HT1080 (cell line): ENCODE results near the gene ATN1. TPM values are rescaled to one million over a fixed set of nuclear protein-coding genes. Genes with fewer than 3 reads are reported as not detected.
A peak's percentile ranks its signal among the peaks of the same experiment; 100 is the strongest.

Source experiments
- DNase-seq: peaks from one replicate; pipeline ENCODE4 v3.0.0-alpha.2; 2015; ENCODE audit warnings: low read depth
- total RNA-seq: library from RNA; depleted of rRNA; stranded (reverse); fragments of >200 nt; shearing (Covaris generic); gene quantifications from 2 replicates; pipeline ENCODE4 v1.2.3, GENCODE V29; 2014

The ATN1 gene
- total RNA-seq, 1 experiment from 2014 or later = 11.6 TPM

DNA sequence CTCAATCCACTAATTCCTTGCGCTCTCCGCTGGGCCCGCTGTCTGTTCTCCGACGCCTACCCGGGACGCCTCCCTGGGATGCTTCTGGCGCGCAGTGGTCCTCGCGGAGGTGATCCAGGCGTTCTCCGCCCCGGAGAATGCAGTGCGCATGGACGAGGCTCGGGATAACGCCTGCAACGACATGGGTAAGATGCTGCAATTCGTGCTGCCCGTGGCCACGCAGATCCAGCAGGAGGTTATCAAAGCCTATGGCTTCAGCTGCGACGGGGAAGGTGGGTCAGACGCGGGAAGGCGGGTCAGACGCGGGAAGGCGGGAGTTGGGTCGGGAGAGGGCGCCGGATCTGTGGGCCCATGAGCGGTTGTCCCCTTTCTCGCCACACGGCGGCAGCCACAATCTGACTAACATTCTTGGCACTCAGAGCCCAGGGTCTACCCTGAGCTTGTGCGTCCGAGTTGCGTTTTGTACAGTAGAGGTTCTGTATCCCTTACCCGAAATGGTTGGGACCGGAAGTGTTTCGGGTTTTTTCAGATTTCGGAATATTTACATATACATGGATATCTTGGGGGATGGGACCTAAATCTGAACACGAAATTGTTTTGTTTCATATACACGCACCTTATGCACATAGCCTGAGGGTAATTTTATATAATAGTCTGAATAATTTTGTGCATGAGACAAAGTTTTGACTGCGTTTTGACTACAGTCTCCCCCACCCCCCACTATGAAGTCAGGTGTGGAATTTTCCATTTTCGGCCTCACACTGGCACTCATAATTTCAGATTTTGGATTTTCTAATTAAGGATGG lies 16.8 kb downstream of the ATN1 start:
- peak; percentile 92 for DNase-seq

DNA sequence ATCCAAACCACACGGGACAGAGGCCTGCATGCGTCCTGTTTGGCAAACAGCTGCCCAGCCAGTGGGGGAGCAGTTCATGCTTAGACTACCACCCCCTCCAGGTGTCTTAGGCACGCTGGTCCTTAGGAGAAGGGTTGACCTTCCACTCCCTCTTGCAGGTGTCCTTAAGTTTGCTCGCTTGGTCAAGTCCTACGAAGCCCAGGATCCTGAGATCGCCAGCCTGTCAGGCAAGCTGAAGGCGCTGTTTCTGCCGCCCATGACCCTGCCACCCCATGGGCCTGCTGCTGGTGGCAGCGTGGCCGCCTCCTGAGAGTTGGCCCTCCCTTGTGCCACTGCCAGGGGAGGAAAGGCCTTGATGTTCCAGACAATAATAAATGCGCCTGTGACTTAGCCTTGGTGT lies 17.9 kb downstream of the ATN1 start:
- no peak for DNase-seq

DNA sequence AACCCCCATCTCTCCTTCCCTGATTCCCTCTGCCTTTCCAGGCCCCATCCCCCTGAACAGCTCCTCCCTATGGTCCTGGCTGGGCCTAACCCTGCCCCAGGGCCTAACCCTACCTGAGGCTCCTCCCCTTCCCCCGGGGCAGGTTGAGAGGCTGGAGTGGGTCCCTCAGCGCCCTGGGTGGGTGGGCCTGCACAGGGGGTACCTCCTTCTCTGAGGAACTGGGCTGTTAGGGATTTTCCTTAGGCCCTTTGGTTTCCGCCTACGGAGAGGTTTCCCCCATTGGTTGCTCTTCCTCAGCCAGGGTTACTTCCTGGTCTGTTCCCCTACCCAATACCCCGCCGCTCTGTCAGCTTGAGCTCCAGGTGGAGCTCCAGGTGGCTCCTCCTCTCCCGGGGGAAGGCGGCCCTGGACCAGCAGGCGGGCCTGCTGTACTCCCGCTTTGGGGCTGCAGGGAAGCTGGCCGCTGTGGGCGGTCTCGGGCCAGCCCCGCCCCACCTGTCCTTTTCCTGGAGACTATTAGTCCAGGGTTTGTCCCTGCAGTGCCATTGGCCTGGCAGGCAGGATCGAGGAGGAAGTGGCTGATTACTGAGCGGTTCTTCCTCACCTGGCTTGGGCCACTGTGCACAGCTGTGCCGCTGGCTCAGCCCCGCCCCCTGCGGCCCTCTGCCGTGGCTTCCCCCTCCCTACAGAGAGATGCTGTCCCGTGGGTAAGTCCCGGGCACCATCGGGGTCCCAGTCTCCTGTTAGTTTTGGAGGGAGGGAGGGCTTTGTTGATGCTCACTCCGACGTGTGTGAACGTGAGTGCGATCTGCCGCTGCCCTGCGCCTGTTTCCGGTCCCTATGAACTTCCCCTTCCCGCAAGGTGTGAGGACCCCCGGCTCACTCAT lies 18.5 kb downstream of the ATN1 start:
- DNase-seq = no peak

DNA sequence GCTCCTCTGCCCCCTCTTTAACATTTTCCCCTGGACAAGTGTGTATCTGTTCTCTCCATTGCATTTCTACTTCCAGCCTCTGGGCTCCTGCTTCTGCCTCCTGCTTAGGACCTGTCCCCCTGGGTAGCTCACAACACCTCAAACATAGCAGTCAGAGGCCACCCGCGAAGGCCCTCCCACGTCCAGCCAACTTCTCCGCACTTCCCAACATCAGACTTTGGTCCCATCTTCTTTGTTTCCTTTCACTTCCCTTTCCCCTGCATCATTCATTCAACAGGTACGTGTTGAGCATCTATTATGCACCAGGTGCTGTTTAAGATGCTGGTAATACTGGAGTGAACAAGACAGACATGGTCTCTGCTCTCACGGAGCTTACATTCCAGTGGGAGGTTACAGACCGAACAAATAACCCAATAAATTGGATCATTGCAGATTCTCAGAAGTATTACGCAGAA lies 19.2 kb downstream of the ATN1 start:
- no peak for DNase-seq

DNA sequence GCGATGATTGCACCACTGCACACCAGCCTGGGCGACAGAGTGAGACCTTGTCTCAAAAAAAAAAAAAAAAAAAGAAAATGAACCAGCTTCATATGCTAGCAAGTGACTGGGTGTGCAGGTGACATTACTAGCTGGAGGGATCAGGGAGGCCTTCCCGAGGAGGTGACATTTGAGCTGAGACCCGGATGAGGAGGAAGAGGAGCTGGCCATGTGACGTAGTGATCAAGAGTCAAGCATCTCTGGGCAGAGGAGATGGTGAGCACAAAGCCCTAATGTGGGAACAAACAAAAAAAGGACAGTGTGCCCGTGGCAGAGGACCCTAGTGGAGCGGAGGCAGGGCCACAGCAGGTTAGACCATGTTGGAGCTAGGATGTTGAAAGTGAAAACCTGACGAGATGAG lies 19.9 kb downstream of the ATN1 start:
- DNase-seq = no peak

DNA sequence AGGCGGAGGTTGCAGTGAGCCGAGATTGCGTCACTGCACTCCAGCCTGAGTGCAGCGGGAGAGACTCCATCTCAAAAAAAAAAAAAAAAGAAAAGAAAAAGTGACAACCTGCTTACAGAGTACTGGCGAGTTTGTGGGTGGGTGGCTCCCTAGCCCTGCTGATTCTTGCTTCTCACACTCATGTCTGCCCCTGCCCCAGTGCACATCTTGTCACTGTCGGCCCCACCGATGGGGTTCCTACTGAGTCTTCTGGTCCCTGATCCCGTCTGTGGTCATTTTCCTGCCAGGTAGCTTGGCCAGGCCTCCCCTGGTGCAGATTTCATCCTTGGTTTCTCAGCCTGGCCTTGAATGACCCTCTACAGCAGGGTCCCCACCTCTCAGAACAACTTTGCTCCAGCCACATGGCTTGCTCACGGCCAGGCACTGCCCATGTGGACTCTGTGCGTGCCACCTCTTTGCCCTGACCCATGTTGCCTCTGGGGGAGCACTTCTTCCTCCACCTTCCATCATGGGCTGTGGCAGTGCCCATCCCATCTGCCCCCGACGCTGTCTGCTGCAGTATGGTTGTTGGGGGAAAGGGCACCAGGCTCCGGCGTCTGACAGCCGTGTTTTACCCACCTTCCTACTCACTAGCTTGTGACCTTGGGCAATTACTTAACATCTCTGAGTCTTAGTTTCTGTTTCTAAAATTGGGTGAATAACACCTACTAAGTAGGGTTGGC lies 21.3 kb downstream of the ATN1 start:
- DNase-seq = no peak

DNA sequence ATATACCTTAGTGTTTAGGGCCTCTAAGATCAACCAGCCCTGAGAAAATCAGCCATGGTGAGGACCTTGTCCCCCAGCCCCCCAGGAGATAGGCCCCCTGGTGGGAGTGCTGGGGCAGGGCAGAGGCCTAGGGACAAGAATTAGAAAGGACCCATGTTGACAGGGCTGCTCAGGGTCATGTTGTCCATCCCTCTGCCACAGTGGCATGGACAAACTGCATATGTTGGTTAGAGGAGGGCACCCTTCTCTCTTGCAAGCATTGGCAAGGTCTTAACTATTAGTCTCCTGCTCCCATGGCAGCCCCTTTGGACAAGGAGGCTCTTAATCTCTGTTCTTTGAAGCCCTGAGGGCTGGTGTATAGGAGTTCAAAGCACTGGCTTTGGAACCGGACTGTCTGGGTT lies 22.6 kb downstream of the ATN1 start:
- DNase-seq = no peak

DNA sequence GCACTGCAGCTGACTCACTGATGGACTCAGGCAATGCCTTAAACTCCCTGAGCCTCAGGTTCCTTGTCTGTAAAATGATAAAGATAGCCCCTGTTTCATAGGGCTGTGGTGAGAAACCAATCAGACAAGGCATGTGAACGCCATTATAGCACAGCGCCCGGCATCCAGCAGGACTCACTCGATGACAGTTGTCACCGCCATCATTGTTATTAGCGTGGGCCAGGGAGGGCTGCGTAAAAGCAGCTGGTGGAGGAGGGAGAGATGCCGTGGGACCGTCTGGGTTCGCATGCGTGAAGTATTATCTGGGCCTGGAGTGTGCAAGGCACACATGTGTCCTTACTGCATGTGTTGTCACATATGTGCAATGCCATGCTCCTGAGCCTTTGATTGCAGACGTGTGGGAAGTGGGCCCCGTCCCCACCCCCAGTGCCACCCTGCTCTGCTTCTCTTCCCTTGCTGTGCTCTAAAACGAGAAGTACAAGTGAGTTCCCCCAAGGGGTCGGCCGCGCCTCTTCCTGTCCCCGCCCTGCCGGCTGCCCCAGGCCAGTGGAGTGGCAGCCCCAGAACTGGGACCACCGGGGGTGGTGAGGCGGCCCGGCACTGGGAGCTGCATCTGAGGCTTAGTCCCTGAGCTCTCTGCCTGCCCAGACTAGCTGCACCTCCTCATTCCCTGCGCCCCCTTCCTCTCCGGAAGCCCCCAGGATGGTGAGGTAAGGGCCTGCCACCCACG lies 23.2 kb downstream of the ATN1 start, which contains the start of gene PTPN6:
TSS of gene PTPN6 (plus strand) at position 546 of the 730 bp plus-strand sequence. CDS start at position 703, 157 bp downstream.
- DNase-seq = no peak

DNA sequence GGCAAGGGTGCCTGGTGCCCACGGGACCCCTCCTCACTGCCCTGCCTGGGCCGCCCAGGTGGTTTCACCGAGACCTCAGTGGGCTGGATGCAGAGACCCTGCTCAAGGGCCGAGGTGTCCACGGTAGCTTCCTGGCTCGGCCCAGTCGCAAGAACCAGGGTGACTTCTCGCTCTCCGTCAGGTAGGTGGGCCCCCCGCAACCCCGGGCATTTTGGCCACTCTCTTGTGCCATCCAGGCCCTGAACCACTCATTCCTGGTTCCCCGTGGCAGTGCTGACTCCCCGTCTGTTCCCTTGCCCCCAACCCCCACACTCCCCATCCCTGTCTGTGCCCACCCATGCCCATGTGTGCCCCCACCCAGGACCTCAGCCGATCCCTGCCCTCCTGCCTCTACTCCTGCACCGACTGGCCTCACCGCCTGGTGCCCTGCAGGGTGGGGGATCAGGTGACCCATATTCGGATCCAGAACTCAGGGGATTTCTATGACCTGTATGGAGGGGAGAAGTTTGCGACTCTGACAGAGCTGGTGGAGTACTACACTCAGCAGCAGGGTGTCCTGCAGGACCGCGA lies 23.9 kb downstream of the ATN1 start:
- DNase-seq = no peak

DNA sequence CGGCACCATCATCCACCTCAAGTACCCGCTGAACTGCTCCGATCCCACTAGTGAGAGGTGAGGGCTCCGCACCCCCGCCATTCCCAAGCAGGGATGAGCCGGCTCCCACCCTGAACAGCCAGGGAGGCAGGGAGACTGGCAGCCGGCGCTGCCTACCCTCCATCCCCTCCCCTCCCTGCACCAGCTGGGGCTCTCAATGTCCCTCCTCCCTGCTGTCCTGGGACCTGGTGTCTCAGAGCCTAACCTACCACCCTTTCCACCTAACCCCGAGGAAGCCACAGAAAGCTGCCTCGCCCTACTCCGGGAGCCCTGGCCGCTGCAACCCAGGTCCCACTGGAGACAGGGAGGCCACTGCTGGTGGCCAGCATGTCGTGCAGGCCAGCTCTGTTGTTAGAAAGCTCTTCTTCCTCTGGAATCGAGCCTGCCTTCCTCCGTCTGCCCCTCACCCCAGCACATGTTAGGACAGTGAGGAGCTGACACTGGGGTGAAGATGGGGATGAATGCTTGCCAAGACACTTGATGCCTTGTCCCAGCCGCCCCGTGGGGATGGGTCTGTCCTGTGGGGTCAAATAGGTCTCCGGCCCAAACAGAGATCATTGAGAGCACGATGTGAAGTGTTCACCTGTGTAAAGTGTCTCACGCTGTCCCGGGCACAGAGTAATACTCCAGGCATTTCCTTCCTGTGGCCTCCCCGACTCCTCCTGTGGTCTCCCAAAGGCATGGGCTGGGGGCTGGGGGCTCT lies 24.5 kb downstream of the ATN1 start:
- no peak for DNase-seq

DNA sequence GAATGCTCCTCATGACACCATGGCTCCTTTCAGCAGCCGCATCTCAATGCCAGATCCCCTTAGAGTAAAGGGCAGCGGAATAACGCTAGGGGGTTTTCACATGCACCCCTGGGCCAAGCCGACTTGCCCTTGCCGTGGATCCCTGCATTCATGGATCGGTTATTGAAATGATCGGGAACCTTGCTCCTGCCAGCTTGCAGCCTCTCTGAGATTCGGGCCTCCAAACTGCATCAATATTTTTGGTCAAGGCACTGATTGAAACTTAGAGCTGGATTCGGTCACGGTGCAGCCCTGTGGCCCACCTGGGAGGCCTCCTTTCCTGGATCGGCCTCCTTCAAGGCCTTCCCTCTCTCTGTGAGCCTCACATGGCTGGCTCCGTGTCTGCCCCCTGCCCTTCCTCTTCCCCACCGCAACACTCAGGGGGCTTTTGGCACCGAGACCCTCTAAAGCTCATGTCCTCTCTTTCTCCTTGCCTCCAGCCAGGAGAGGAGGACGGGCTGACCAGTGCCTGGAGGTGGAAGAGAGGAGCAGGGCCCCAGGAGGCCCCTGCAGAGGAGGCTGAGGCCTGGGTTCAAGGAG lies 25.2 kb downstream of the ATN1 start:
- no peak for DNase-seq

DNA sequence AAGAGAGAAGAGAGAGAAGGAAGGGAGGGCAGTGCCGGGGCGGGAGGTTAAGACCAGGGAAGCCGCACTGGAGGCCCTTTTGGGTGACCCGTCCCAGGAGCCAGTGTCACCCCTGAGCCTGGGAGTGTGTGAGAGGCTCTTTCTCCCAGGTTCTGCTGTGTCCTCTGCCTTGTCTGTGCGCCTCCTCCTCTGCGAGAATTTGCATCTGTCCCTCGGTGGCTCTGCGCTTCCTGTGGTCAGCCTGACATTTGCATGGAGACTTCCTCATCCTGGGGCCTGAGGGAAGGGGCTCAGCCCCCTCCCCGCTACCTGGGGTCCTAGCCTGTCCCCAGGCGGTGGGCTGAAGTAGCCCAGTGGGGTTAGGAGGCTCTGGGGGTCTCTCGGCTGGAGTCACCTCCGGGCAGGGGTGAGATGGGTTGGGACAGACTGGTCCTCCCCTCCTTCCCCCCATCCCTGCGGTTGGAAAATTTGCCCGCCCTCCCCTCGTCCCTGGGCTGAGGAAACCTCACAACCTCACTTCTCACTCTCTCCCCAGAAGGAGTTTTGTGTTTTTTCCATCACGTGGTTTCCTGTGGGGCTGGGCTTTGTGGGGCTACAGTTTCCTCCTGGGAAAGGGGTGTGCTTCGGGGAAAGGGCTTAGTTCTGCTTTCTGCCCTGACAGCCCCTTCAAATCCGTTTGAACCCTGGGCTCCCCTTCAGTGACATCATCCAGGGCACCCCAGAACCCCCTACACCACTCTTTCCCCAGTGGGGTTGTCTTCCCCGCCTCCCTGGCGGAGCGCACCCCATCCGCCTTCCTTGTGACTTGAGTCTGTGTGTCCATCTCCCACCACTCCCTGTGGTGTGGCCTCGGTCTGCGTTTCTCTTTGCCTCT lies 25.9 kb downstream of the ATN1 start:
- DNase-seq = peak; percentile 33

DNA sequence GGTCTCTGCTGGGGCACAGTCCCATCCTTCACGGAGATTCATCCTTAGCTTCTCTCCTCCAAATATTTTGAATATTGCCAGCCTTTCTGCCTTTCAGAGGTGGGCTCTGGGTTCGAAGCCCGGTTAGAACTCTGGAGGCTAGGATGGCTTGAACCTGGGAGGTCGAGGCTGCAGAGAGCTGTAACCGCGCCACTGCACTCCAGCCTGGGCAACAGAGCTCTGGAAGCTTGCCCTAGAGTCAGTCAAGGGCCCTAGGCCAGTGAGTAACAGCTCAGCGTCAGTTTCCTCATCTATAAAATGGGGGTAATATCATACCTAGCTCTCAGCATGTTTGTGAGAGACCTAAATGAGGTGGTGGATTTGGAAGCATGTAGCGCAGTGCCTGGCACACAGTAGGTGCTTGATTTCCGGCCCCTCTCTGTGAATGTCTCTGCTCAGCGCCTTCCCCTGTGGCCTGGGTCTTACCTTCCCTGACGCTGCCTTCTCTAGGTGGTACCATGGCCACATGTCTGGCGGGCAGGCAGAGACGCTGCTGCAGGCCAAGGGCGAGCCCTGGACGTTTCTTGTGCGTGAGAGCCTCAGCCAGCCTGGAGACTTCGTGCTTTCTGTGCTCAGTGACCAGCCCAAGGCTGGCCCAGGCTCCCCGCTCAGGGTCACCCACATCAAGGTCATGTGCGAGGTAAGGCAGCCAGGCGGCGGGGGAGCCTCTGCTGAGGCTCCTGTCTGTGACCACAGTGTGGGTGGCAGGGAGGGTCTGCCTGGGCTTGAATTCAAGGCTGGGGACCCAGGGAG lies 26.8 kb downstream of the ATN1 start:
- no peak for DNase-seq

DNA sequence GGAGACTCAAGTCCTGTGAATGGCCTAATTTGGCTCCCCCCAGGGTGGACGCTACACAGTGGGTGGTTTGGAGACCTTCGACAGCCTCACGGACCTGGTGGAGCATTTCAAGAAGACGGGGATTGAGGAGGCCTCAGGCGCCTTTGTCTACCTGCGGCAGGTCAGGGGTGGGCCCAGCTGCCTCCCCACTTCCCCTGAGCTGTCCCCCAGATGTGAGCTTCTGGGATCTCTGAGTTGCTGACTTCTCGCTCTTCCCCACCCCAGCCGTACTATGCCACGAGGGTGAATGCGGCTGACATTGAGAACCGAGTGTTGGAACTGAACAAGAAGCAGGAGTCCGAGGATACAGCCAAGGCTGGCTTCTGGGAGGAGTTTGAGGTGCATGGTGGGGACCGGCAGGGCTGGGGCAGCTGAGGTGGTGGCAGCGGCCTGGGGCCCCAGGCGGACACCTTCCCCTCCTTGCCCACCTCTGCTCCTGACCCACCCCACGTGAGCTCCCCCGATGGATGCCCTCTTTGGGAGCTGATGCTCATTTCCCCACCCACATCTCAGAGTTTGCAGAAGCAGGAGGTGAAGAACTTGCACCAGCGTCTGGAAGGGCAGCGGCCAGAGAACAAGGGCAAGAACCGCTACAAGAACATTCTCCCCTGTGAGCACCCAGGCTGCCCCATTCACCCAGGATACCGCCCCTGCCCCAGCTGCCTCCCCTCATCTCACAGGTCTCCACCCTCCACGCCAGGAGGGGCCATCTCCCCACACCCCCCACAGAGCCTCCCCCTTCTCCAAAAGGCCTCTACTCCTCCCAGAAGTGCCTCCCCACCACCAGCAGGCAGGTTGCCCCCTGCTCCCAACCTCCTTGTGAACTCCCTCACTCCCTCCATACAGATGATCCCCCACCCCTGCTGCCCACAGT lies 27.6 kb downstream of the ATN1 start:
- DNase-seq = no peak

DNA sequence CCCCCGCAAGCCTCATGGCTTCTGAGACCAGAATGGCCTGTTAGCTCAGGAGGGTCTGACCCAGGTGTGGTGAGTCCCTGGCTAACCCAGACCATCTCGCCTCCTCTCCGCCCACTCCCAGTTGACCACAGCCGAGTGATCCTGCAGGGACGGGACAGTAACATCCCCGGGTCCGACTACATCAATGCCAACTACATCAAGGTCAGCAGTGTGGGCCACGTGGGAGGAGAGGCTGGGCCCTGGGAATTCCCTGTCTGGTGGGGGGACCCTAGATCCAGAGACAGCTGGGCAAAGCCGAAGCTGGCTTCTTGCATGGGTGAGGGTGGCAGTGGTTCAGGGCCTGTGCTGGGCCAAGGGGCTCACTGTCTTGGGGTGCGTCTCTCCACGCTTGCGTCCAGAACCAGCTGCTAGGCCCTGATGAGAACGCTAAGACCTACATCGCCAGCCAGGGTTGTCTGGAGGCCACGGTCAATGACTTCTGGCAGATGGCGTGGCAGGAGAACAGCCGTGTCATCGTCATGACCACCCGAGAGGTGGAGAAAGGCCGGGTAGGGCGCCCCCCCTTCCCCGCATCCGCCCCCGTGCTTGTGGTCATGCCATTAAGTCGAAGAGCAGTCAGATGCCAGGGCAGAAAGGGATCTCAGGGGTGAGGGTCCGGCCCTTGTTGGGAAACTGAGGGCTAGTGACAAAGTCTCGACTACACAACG lies 28.4 kb downstream of the ATN1 start:
- DNase-seq = no peak

DNA sequence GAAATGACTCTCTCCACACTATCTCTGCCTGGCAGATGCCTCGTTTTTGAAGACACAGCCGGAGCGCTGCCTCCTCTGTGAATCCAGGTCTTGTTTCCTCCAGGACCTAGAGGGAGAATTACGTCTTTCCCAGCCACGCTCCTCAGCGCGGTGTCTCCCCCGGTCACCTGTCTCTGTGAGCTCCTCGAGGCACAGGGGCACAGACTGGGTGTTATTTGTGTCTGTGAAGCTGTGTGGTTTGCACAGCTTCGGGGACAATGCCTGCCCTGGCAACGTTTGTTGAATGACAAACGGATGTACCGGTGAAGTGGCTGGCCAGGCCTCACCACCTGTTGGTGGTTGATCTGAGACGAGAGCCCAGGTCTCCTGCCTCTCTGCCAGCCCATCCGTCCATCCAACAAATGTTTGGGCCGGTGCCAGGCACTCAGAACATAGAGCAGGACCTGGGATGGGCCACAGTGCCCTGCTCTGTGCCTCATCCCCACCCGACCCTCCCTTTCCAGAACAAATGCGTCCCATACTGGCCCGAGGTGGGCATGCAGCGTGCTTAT lies 29.5 kb downstream of the ATN1 start:
- no peak for DNase-seq
